HG03139 (cell line): ENCODE measurements around the gene SNRNP70.
"Not testable (repeated sequence)": the region's sequence is repeated elsewhere in the genome, so short reads cannot be mapped to it uniquely, and the experiment has no call there.

Experiments used
- ATAC-seq: cut with Tn5 transposase; IDR thresholded peaks from one replicate; pipeline ENCODE4 v1.9.1; 2021; ENCODE audit not compliant: unreplicated experiment

The SNRNP70 gene

DNA sequence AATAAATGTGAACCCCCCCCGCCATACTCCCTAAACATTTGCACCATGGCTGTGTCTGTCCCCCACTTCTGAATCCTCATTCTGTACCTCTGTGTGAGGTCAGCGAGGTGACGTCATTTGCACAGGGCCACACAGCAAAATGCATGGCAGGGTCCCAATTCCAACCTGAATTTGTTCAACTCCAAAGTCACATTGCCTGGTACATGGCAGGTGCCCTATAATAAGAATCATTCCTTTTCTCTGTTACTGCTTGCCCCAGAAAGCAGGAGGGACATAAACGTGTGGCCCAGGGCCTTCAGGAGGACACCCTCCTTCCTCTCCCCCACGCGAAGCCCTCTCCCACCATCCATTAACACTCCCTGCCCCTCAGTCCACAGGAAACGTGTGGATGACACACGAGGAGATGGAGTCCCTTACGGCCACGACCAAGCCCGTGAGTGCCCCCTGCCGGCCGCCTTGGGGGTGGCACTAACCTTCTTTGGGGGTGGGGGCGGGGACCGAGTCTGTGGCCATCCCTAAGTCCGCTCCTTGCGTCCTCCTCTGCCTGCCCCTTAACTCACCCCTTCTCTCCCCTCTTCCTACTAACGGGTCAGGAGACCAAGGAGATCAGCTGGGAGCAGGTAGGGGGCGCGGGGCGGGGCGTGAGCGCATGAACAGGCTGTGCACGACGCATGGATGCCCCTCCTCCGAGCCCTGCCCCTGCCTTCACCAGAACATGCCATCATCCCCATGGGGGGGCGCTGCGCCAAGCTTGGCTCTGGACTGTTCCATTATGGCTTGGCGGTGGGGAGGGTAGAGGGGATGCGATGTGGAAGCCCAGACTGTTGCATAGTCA is 60.5 kb downstream of the SNRNP70 start:
- no peak for ATAC-seq

DNA sequence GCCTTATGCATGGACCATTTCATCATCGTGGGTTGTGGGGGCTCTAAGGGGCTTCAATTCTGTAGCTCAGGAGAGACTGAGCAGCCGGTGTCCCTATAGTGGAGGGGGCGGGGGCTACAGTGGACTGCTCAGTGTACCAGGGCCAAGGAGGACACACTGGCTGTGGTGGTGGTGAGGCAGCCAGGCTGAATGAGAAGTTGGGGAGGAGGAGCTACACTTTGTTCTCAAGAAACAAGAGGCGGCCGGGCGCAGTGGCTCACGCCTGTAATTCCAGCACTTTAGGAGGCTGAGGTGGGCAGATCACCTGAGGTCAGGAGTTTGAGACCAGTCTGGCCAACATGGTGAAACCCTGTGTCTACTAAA is 61.1 kb downstream of the SNRNP70 start:
- not testable (repeated sequence) for ATAC-seq

DNA sequence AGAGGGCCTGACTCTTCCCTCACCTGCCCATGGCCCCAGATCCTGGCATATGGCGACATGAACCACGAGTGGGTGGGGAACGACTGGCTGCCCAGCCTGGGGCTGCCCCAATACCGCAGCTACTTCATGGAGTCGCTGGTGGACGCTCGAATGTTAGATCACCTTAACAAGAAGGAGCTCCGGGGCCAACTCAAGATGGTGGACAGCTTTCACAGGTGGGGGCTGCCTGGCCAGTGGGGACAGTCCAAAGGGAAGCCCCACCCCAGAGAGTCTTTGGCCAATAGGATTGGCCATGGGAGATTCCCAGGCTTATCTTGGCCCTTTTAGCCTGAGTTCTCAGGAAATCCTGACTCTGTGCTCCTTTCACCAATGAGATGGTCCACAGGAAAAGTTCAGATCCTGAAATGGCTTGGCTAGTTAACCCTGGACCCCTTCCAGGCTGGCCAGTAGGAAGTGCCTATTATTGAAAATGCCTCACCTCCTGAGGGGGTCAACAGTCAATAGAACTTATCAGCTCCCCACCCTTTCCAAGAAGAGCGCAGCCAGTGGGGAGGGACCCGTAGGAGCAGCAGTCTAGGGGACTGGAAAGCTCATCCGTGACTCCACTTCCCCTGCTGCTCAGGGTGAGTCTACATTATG is 62.9 kb downstream of the SNRNP70 start:
- ATAC-seq: no peak

DNA sequence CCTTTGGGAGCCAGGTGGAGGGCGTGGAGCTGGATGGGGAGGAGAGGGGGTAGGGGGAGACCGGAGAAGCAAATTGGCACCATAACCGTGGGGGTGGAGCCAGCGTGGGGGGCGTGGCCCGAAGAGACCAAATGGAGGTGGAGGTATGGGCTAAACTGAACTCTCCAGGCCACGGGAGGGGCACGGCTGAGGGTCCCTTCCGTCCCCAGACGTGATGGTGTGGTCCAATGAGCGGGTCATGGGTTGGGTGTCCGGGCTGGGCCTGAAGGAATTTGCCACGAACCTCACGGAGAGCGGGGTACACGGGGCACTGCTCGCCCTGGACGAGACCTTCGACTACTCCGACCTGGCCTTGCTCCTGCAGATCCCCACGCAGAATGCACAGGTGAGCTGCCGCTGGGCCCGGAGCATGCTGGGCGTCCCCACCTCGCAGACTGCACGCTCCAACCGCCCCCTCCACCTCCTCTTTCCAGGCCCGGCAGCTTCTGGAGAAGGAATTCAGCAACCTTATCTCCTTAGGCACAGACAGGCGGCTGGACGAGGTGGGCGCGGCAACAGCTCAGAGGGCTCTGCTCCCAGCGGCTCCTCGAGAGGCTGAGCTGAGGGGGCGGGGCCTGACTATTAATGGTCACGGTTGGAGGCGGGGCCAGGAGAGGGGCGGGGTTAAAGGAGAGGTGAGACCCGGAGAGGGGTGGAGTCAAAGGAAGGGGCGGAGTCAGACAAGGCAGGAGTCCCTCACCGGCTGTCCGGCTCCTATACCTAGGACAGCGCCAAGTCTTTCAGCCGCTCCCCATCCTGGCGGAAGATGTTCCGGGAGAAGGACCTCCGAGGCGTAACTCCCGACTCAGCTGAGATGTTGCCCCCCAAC is 63.8 kb downstream of the SNRNP70 start:
- no peak for ATAC-seq

DNA sequence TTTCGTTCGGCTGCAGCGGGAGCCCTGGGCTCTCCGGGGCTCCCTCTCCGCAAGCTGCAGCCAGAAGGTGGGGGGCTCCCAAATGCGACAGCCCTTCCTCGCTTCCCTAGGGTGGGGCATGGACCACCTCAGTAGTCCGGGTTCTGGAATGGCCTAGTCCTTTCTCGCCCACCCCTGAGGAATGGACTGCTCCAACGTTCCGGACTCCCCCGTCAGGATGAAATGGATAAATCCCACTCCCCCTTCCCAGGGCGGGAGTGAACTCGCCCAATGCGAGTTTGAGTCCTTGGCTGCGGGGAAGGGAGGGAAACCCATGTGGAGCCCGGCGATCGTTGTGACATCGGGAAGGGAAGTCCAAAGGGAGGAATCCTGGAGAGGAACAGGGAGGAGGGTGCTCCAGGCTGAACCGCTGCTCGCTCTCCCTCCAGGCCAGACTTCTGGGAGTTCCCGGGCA is 64.4 kb downstream of the SNRNP70 start:
- no peak for ATAC-seq

DNA sequence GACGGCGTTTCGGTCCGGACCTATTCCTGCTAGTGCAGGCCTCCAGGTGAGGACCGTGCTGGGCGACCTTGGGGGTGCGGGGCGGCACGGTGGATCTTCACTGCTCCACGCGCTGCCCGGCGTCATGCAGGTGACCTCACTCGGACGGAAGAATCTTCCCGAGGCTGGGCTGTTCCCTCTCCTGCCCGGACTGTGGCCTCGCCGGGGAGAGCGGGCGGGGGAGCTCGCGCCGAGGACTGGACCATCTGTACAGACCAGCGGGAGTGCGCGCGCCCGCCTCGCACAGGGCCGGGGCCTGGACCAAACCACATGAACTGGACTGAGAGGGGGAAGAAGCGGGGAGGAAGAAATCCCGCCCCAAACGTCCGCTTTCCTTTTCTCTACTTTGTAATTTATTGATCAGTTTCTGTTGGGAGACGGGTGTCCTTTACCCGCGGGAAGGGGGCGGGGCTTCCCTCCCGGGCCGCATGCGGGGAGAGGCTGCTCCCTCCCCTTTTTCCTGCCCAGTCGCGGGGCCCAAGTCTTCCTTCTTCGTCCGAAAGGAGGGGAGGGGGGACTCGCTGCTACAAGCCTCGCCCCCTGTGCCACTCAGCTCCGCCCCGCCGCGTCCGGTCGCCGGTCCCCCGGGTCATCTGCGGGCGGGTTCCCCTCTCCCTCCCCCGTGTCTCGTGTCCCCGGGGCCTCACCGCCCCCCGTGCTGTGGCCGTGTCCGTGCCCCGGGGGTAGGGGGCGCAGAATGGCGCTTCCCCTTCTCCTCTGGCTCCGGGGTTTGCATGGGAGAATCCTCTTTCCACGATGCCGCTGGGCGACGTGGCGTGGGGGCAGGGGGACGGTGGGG is 65.1 kb downstream of the SNRNP70 start:
- ATAC-seq: no peak

DNA sequence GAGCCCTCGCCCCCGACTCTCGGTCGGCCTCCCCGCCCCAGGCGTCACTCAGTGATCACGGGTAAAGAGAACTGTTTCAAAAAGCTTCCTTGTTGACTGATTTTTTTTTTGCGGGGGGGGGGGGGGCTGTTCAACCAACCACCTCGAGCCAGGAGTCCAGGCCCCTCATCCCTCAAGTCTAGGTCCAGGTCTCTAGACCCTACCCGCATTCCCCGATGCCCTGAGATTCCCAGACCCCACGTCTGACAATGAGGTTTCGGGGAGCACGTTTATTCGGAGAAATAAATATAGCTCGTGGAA is 65.6 kb downstream of the SNRNP70 start:
- no peak for ATAC-seq

DNA sequence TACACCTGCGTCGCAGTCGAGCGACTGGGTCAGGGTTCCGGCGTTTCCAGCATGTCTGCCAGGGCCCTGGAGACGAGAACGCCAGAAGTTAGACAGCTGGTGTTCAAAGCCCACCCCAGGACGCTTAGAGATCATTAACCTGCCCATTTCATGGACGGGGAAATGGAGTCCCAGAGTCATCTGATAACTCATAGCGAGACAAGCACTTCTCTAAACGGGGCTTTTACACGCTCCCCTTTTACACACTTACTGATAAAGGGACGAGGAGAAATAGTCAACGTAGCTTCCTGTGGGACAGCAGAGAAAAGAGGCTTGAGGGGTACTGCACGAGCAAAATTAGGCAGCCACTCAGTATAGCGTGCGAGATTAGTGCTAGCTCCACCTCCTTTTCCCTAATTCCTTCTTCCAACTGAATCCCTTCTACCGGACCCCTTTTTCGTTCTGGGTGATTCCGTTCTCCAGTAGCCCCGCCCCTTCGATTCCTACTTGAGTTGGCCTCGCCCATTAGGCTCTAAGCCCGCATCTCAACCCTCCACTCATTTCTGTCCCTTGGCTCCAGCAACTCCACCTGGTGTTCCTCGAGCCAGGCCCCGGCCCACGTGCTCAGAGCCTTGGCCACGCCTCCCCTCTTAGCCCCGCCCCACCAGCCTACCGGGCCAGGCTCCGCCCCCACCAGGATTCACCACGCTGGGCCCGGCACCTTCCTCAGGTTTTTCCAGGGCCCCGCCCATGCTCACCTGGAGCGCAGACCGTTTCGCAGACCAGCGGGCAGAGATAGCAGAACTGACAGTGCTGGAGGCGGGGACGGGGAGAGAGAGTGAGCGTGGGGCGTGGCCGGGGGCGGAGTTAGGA is 66.2 kb downstream of the SNRNP70 start:
- ATAC-seq: no peak

DNA sequence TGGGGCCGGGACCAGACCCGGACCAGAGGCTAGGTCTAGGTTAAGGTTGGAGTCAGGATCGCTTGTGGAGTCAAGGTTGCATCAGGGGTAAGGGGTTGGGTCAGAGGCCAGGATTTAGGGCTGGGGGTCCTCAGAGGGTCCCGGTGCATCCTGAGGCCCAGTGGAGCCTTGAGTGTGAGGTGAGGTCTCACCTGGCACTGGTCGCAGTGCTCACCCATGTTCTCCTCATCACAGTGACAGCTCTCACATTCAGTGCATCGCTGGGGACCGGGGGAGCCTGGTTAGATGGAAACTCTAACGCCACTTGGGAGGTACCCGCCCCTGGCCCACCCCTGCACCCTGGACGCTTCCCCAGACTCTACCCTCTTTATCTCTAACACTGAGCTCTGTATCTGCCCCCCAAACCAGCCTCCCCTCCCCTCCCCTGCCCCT is 66.9 kb downstream of the SNRNP70 start:
- no peak for ATAC-seq

DNA sequence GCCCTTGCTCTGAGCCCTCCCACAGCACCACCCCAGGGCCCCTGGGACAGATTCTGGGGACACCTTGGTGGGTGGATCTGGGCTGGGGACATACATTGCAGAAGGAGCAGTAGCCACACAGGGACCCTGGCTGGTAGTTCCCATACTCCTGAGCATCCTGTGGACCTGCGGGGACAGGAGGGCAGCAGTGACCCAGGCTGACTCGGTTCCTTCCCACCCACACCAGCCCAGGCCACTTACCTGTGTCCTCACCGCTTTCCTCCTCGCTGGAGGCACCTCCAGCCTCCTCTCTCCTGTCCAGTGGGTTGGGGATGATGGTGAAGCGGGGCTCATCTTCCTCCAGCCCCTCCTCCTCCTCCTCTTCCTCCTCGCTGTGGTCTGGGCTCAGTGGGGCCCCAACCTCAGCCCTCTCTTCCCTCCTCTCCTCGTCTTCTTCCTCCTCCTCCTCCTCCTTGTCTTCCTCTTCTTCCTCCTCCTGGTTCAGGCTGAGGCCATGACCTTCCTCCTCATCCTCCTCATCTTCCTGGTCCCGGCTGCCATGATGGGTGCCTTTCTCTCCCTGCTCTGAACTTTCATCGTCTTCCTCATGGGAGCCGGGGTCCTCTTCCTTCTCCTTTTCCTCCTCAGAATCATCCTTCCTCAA is 68.0 kb downstream of the SNRNP70 start:
- ATAC-seq: no peak

DNA sequence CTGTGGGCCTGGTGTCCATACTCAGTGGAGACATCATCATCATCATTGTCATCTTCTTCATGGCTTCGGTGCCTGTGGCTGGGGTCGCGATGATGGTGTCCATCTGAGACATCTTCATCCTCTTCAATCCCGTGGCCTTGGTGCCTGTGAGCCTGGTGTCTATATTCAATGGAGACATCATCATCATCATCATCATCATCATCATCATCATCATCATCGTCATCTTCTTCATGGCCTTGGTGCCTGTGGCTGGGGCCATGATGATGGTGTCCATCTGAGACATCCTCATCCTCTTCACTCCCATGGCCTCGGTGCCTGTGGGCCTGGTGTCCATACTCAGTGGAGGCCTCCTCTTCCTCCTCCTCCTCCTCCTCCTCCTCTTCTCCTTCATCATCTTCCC is 69.0 kb downstream of the SNRNP70 start:
- no peak for ATAC-seq

DNA sequence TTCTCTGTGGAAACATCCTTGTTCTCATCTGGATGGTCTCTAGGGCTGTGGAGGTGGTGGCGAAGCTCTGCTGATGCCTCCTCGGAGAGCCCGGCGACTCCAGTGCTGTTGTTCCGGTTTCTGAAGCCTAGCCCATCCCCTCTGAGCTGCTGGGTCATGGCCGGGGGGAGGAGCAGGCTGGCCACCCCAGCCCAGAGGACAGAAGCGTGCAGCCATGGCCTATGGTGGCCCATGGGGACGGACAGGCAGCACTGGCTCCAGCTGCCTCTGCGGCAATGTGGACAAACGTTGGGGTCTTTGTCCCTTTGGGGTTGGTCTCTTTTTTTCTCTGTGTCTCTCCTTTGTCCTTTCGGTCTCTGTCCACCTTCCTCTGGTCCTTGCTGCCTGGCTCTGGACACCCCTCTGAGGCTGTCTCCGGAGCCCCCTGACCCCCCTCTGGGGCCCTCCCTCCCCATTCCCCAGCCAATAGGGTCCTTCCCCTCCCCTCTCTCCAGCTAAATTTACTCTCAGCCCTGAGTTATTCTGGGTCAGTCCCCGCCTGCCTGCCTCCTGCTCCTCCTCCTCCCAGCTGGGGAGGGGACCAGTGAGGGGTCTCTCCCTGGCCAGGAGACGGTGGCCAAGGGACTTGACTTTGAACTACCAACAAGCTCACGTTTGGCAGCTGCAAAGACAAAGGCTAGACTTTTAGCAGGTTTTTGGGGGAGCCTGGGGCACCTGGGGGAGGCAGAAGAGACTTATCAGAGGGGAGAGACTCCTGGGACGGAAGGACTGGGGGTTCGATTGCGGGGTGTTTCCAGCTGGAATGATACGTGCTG is 70.0 kb downstream of the SNRNP70 start, which contains the start of gene HRC:
HRC (minus strand) TSS at position 392 of the 815 bp plus-strand sequence; CDS start at position 233, 159 bp downstream.
- ATAC-seq: no peak

DNA sequence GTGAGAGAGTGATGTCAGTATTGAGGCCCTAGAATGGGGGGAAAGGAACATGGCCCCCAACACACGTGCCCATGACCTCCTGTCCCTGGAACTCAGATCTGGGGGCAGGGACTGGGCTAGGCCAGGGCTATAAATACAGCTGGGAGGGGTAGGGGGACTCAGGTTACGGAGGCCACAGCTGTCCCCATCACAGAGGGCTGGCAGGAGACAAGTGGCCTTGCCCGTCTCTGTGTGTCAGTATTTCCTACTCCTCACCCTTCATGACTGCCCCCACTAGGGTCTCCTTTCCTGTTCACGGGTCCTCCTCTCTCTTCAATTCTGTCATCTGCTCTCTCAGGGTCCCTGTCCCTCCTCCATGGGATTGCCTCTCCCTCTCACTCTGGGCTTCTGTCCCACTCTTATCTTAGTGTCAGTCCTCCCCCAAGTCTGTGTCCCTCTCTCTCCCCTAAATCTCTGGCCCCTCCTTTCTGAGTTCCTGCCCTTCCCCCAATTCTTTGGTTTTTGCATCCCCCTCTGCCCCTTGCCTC is 70.6 kb downstream of the SNRNP70 start:
- ATAC-seq: no peak

DNA sequence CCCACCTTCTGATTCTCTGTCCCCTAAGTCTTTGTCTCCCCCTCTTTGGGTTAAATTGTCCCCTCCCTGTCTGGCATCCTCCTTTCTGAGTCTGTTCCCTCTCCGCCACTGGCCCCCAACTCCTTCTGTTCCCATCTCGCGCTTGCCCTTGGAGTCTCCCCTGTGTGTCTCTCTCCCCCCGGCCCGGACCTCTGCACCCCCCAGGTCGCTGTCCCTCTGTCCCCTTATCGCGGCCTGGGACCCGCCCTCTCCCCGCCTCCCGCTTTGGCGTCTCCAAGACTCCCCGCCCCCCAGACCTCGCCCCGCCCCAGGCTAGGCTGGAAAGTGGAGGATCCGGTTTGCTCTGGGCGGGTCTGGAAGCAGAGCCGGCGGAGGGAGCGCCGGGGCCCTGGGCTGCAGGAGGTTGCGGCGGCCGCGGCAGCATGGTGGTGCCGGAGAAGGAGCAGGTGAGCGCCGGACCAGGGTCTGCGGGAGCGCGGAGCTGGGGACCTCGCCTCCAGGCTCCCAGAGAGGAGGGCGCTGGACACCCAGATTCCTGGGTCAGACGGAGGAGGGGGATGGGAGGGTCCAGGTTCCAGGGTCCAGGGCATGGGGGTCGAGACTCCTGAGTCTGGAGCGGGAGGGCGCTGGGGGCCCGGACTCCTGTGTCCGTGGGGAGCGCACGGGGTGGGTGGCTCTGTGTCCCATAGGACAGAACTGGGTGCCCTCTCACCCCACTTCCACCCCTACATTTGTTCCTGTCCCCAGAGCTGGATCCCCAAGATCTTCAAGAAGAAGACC is 72.4 kb downstream of the SNRNP70 start, which contains the start of gene TRPM4:
TRPM4 (plus strand) TSS at position 348 of the 780 bp plus-strand sequence; CDS start at position 423, 75 bp downstream.
- ATAC-seq: no peak
